K562 (cell line): ENCODE measurements around the gene TP73. TPM values are rescaled to one million over a fixed set of nuclear protein-coding genes. Genes with fewer than 3 reads are reported as not detected.

Source experiments
- ATAC-seq: fragments of 200-7000 bp; cut with Tn5 transposase; 3 replicates; pipeline ENCODE4 v1.9.1; 2020; ENCODE audit warnings: moderate library complexity
- BruUV-seq: library from RNA; stranded (reverse); fragments of 400-500 nt; replicated peaks from 2 replicates; lab custom pipeline; 2021; lab: Mats Ljungman, UMichigan
- CTCF ChIA-PET: fragments of 300-600 bp; formaldehyde crosslinking; extraction: SDS; loops from one replicate; lab custom pipeline; 2021; ENCODE audit warnings: low intra/inter-chr PET ratio; lab: Yijun Ruan, JAX
- POLR2A ChIA-PET: fragments of 300-600, 350-650 bp; sonication (Branson Sonifier 250); formaldehyde crosslinking; extraction: SDS; loops from one replicate; lab custom pipeline; 2021; ENCODE audit warnings: antibody characterized with exemption, inconsistent platforms; lab: Yijun Ruan, JAX
- DNase-seq, 4 experiments: peaks; one replicate each; pipeline versions ENCODE4 v3.0.0 to v3.0.0-alpha.2; 2011 to 2018; ENCODE audit warnings: low spot score in 3 of 4, mixed read lengths in 3 of 4; ENCODE audit errors: extremely low read depth in 1 of 4
- FAIRE-seq: peaks from 2 replicates; lab custom pipeline; 2011; peaks lifted over from hg19 to GRCh38; lab: Jason Lieb, UNC
- H2AFZ ChIP-seq: 2 replicates; pipeline ENCODE4 v1.6.0; 2011; ENCODE audit warnings: low read depth, low read length, control low read depth, inconsistent platforms
- H3K27ac ChIP-seq: fragments of 200-600 bp; 3 replicates; pipeline ENCODE4 v1.8.0; 2011; ENCODE audit warnings: low read depth, mild to moderate bottlenecking, control low read depth, inconsistent platforms, low read length, moderate library complexity, mixed read lengths; ENCODE audit errors: extremely low read depth
- H3K27me3 ChIP-seq, 2 experiments: fragments of 300-600 bp in 1 of 2; 2 replicates in 1 of 2; 3 replicates in 1 of 2; pipeline versions ENCODE4 v1.6.0 to v1.8.0; 2011; ENCODE audit warnings: inconsistent platforms in 2 of 2, low read length in 2 of 2, mild to moderate bottlenecking in 1 of 2, mixed read lengths in 1 of 2, moderate library complexity in 1 of 2; ENCODE audit not compliant: control insufficient read depth in 2 of 2, insufficient read depth in 2 of 2
- H3K36me3 ChIP-seq: fragments of 300-600 bp; 3 replicates; pipeline ENCODE4 v1.8.0; 2011; ENCODE audit warnings: mild to moderate bottlenecking, low read length, inconsistent platforms; ENCODE audit not compliant: control insufficient read depth, insufficient read depth
- H3K4me1 ChIP-seq, 2 experiments: fragments of 200-600 bp in 1 of 2; replicated peaks in 1 of 2; 2 replicates in 1 of 2; 3 replicates in 1 of 2; pipeline versions ENCODE4 v1.5.1 to v1.8.0; 2011; ENCODE audit warnings: inconsistent platforms in 2 of 2, low read length in 2 of 2, mild to moderate bottlenecking in 1 of 2, mixed read lengths in 1 of 2, moderate library complexity in 1 of 2; ENCODE audit not compliant: control insufficient read depth in 2 of 2, insufficient read depth in 2 of 2
- H3K4me2 ChIP-seq: 2 replicates; pipeline ENCODE4 v1.6.1; 2011; ENCODE audit warnings: low read length, control low read depth, inconsistent platforms, mixed read lengths; ENCODE audit not compliant: insufficient read depth
- H3K4me3 ChIP-seq: fragments of 200-600 bp; sonication (generic), shearing (Covaris generic); 2 replicates; pipeline ENCODE4 v1.5.1; 2016; ENCODE audit warnings: control low read depth, inconsistent platforms
- H3K79me2 ChIP-seq: fragments of 200-600 bp; 3 replicates; pipeline ENCODE4 v1.8.0; 2011; ENCODE audit warnings: low read length, inconsistent platforms; ENCODE audit not compliant: control insufficient read depth, insufficient read depth
- H3K9ac ChIP-seq, 2 experiments: 2 replicates each; pipeline versions ENCODE4 v1.6.0 to v1.6.1; 2011; ENCODE audit warnings: low read depth in 2 of 2, low read length in 2 of 2, control low read depth in 1 of 2, inconsistent platforms in 1 of 2, mild to moderate bottlenecking in 1 of 2, mixed read lengths in 1 of 2; ENCODE audit not compliant: insufficient read depth in 1 of 2
- H3K9me1 ChIP-seq: one replicate; pipeline ENCODE4 v1.6.0; 2011; ENCODE audit warnings: inconsistent platforms, mild to moderate bottlenecking, low read length, moderate library complexity; ENCODE audit not compliant: control insufficient read depth, insufficient read depth
- H3K9me3 ChIP-seq: replicated peaks from 2 replicates; pipeline ENCODE4 v1.5.1; 2011; ENCODE audit warnings: low read depth, low read length, inconsistent platforms; ENCODE audit not compliant: control insufficient read depth, insufficient read depth
- H4K20me1 ChIP-seq: replicated peaks from 2 replicates; pipeline ENCODE4 v1.6.1; 2011; ENCODE audit warnings: low read length, inconsistent platforms, mixed read lengths; ENCODE audit not compliant: control insufficient read depth, insufficient read depth
- POLR2G ChIP-seq: fragments of 200-400 bp; formaldehyde crosslinking; IDR thresholded peaks from 2 replicates; pipeline ENCODE4 v1.6.1; 2017; ENCODE audit warnings: low read depth, mild to moderate bottlenecking, antibody characterized with exemption, low read length, moderate library complexity
- ZNF23 ChIP-seq: fragments of 250-450 bp; sonication (Bioruptor Pico); IDR thresholded peaks from 2 replicates; pipeline ENCODE4 v1.4.0; 2020; ENCODE audit warnings: mild to moderate bottlenecking
- WGBS: fragments of 100-300 bp; shearing (Covaris generic); methylation state at CpG from one replicate; pipeline ENCODE4 v1.1.6; 2016; ENCODE audit warnings: low coverage, mixed read lengths; ENCODE audit not compliant: insufficient coverage; ENCODE audit errors: missing lambda C conversion rate; 5-methylcytosine and 5-hydroxymethylcytosine counted together
- in situ Hi-C: fragments of 300-500 bp; cut with MboI; formaldehyde crosslinking; loops from 4 replicates; pipeline ENCODE4 v1.15.0; 2018; ENCODE audit warnings: inconsistent platforms, mixed read lengths
- intact Hi-C: fragments of 100-400 bp; cut with micrococcal nuclease; formaldehyde crosslinking; loops from 2 replicates; pipeline ENCODE4 v1.14.2; 2022
- polyA plus RNA-seq, 8 experiments: library from polyadenylated mRNA; depleted of rRNA in 4 of 8; stranded (reverse) in 5 of 8; unstranded in 3 of 8; fragments of >200 nt; fragmentation: Nextera tagmentation in 2 of 8; fragmentation: Illumina TruSeq in 1 of 8; extraction: Ambion mirVana in 2 of 8; extraction: Trizol in 1 of 8; gene quantifications; 2 replicates each; pipeline versions ENCODE4 v1.2.1 to v1.2.3, GENCODE V29; 2011 to 2014; ENCODE audit warnings: inconsistent platforms in 1 of 8, missing spikeins in 1 of 8
- total RNA-seq, 7 experiments: library from RNA; depleted of rRNA in 6 of 7; stranded (reverse); fragments of >200 nt in 6 of 7; fragmentation: Illumina TruSeq in 2 of 7; extraction: Trizol in 2 of 7; gene quantifications; 2 replicates each; pipeline versions ENCODE4 v1.2.1 to v1.2.3, GENCODE V29; 2011 to 2021; ENCODE audit warnings: low replicate concordance in 1 of 7

The TP73 gene
- total and polyA plus RNA-seq, 9 of the 15 experiments (the other 6 are each of a cell fraction or from before 2014, with no cell fraction given) = 0.07 to 1.6 (median 0.40) TPM; not detected in 2

DNA sequence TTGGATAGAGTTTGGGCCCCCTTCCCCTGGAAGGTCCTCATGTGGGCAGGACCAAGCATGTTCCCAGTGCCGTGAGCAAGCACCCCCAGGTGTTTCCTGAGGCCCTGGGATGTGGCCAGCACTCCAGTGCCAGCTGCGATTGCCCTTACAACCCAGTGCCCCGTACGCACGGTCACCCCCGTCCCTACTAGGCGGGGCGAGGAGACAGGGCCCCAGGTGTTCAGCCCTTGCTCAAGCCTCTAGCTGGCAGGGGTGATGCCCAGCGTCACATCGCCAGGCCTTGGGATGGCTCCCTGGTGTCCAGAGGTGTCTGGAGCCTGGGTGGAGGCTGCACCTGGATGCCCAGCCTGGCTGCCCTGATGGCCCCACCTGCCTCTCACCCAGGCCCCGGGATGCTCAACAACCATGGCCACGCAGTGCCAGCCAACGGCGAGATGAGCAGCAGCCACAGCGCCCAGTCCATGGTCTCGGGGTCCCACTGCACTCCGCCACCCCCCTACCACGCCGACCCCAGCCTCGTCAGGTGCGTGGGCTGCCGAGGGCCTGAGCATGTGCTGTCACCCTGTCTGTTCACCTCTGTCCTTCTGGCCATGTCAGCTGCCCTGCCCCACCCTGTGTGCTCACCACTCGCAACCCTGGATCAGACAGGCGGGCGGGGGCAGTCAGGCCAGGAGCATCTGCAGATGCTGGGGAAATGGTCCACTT is 78.4 kb downstream of the TP73 start:
- H3K9ac ChIP-seq = peak overlapping the region in 1 of 2 experiments; percentile 7; a peak in 1 of 4 replicates
- H4K20me1 ChIP-seq = 0 out of 2 replicates have a peak, but pooled peaks cover 4% of the 10 kb centered on the region
- in situ Hi-C loops (no loop called here), intact Hi-C loops (no loop called here)
- ChIA-PET POLR2A (interaction anchor here (0.7 to 1.1 kb wide), 2 partner anchors 12 to 169 kb away, joined by 3 read pairs; partner anchors contain the start of gene C1orf174), CTCF (no interaction called here)
- WGBS = 35% methylated on average over 25 of the region's 25 CpGs
- no peak overlapping the region for H3K27ac ChIP-seq
- H3K4me2 ChIP-seq = no peak overlapping the region
- no peaks in the 10 kb centered on the region for H3K9me3 ChIP-seq
- no peak overlapping the region for H2AFZ ChIP-seq
- BruUV-seq = no TSS peak
- H3K4me3 ChIP-seq = no peak overlapping the region
- no peak for ATAC-seq
- peaks cover 4% of the 10 kb centered on the region; the same call in 1 of the 3 replicates for H3K36me3 ChIP-seq
- peaks cover 0 to 63% of the 10 kb centered on the region in 2 experiments; a peak in 2 of 5 replicates for H3K4me1 ChIP-seq
- peaks cover 13 to 35% of the 10 kb centered on the region in 2 experiments; a peak in 4 of 5 replicates for H3K27me3 ChIP-seq
- no peak for FAIRE-seq
- no peaks in the 10 kb centered on the region for H3K79me2 ChIP-seq
- TF ChIP-seq ZNF23 (CRISPR knock-in tag) (no peak), POLR2G (peak; percentile 50)
- peaks cover 3% of the 10 kb centered on the region for H3K9me1 ChIP-seq
- no peak for DNase-seq
